HFFc6 (cell line): ENCODE data around the gene FAN1. TPM values are rescaled to one million over a fixed set of nuclear protein-coding genes. Genes with fewer than 3 reads are reported as not detected.

Experiments used
- DNase-seq: peaks from one replicate; pipeline ENCODE4 v3.0.0-alpha.2; 2018
- H3K27ac Mint-ChIP-seq: 2 replicates; pipeline ENCODE4 v1.8.0; 2020; ENCODE audit warnings: mild to moderate bottlenecking, mixed read lengths
- H3K27me3 Mint-ChIP-seq: 2 replicates; pipeline ENCODE4 v1.8.0; 2021; ENCODE audit warnings: mild to moderate bottlenecking, moderate library complexity, mixed read lengths; ENCODE audit not compliant: insufficient read depth
- H3K36me3 Mint-ChIP-seq: 2 replicates; pipeline ENCODE4 v1.8.0; 2021; ENCODE audit warnings: low read depth, mixed read lengths
- H3K4me1 Mint-ChIP-seq: 2 replicates; pipeline ENCODE4 v1.8.0; 2020; ENCODE audit warnings: low read depth, mixed read lengths
- H3K4me3 Mint-ChIP-seq: 2 replicates; pipeline ENCODE4 v1.8.0; 2020; ENCODE audit warnings: mild to moderate bottlenecking, moderate library complexity, mixed read lengths
- H3K9me3 Mint-ChIP-seq: 2 replicates; pipeline ENCODE4 v1.8.0; 2020; ENCODE audit warnings: mild to moderate bottlenecking, mixed read lengths
- CTCF ChIP-seq: fragments of 200-600 bp; sonication (generic); IDR thresholded peaks from 2 replicates; pipeline ENCODE4 v1.5.0; 2021; ENCODE audit warnings: antibody characterized with exemption, mild to moderate bottlenecking
- total RNA-seq, 6 experiments: library from RNA; stranded (reverse); fragmentation: NEBNext Ultra II Directional; extraction: Animal tissue kit (Norgen Biotek cat#: 25700); gene quantifications; 2 replicates in 1 of 6; 3 replicates in 5 of 6; pipeline ENCODE4 v1.2.3, GENCODE V29; 2021

The FAN1 gene
- total RNA-seq, 6 experiments from 2014 or later, result 13.3 to 17.2 (median 14.5) TPM

- H3K4me1 Mint-ChIP-seq, result peaks cover 35% of the 10 kb centered on the region
- no peak for DNase-seq
- H3K36me3 Mint-ChIP-seq, result peaks cover 15% of the 10 kb centered on the region
- no peak overlapping the region for H3K27ac Mint-ChIP-seq
- TF ChIP-seq CTCF, result no peak
- H3K9me3 Mint-ChIP-seq, result no peaks in the 10 kb centered on the region
- H3K4me3 Mint-ChIP-seq, result no peak overlapping the region
- peaks cover 3% of the 10 kb centered on the region; the same call in 1 of the 2 replicates for H3K27me3 Mint-ChIP-seq
Observed at GRCh38 chr15:30906366-30906765, 2.7 kb downstream of the FAN1 start.

- DNase-seq, result no peak
- peaks cover 8% of the 10 kb centered on the region for H3K36me3 Mint-ChIP-seq
- H3K27ac Mint-ChIP-seq, result no peak overlapping the region
- H3K4me3 Mint-ChIP-seq, result no peak overlapping the region
- no peaks in the 10 kb centered on the region for H3K4me1 Mint-ChIP-seq
- H3K27me3 Mint-ChIP-seq, result no peaks in the 10 kb centered on the region
- no peaks in the 10 kb centered on the region for H3K9me3 Mint-ChIP-seq
- TF ChIP-seq CTCF, result no peak
Observed at GRCh38 chr15:30913761-30914160, 10.0 kb downstream of the FAN1 start.

- Mint-ChIP-seq H3K36me3 (peaks cover 4% of the 10 kb centered on the region), H3K4me3 (no peak overlapping the region), H3K4me1 (peaks cover 10% of the 10 kb centered on the region), H3K27ac (no peak overlapping the region), H3K9me3 (no peaks in the 10 kb centered on the region), H3K27me3 (0 out of 2 replicates have a peak, but pooled peaks cover 3% of the 10 kb centered on the region)
- no peak for TF ChIP-seq CTCF
- DNase-seq, result no peak
Observed at GRCh38 chr15:30917013-30917412, 13.3 kb downstream of the FAN1 start.

- Mint-ChIP-seq H3K27me3 (peaks cover 5% of the 10 kb centered on the region; the same call in 1 of the 2 replicates), H3K4me1 (peaks cover 17% of the 10 kb centered on the region), H3K36me3 (peaks cover 4% of the 10 kb centered on the region), H3K27ac (no peak overlapping the region), H3K9me3 (no peaks in the 10 kb centered on the region), H3K4me3 (no peak overlapping the region)
- DNase-seq, result no peak
- TF ChIP-seq CTCF, result no peak
Observed at GRCh38 chr15:30917675-30918074, 14.0 kb downstream of the FAN1 start.

- Mint-ChIP-seq H3K4me1 (peaks cover 21% of the 10 kb centered on the region), H3K4me3 (no peak overlapping the region), H3K36me3 (peaks cover 4% of the 10 kb centered on the region), H3K27me3 (peaks cover 5% of the 10 kb centered on the region; the same call in 1 of the 2 replicates), H3K27ac (no peak overlapping the region), H3K9me3 (no peaks in the 10 kb centered on the region)
- no peak for TF ChIP-seq CTCF
- no peak for DNase-seq
Observed at GRCh38 chr15:30918366-30918765, 14.7 kb downstream of the FAN1 start.
